ENCODE measurements around the gene MEOX2. TPM values are rescaled to one million over a fixed set of nuclear protein-coding genes. Genes with fewer than 3 reads are reported as not detected.
A peak's percentile ranks its signal among the peaks of the same experiment; 100 is the strongest.

The MEOX2 gene
- total and polyA plus RNA-seq, 4 donors = 3.0 to 103 (median 13.6) TPM

DNA sequence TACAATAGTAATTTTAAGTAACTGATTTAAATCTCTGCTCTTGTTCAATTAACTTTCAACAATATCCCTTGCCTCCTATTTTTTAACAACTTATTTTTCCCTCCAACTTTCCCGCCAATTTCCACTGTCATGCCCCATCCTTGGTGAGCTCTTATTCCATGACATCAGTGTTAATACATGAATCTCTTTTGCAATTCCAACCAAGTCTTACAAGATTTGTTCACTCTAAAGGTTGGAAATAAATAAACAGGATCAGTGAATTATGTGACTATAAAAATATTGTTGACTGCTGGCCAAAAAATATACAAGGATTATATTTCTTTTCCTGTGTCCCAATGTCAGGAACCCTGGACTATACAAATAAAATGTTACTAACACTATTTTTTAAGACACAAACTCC is 103.7 kb downstream of the MEOX2 start:
- TF ChIP-seq, protein P1, sequence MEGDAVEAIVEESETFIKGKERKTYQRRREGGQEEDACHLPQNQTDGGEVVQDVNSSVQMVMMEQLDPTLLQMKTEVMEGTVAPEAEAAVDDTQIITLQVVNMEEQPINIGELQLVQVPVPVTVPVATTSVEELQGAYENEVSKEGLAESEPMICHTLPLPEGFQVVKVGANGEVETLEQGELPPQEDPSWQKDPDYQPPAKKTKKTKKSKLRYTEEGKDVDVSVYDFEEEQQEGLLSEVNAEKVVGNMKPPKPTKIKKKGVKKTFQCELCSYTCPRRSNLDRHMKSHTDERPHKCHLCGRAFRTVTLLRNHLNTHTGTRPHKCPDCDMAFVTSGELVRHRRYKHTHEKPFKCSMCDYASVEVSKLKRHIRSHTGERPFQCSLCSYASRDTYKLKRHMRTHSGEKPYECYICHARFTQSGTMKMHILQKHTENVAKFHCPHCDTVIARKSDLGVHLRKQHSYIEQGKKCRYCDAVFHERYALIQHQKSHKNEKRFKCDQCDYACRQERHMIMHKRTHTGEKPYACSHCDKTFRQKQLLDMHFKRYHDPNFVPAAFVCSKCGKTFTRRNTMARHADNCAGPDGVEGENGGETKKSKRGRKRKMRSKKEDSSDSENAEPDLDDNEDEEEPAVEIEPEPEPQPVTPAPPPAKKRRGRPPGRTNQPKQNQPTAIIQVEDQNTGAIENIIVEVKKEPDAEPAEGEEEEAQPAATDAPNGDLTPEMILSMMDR (IDR thresholded peaks at IDR 0.05; ENCODE audit: control extremely low read depth, extremely low read depth) = no peak
- no peak overlapping the region for H3K9ac ChIP-seq (ENCODE audit: insufficient read depth in 1 of 2, low read length in 2 of 2)
- no peaks in the 10 kb centered on the region for H3K36me3 ChIP-seq (ENCODE audit: control insufficient read depth in 4 of 4, insufficient read depth in 4 of 4, low read length in 4 of 4)
- DNase-seq (peak in 1 of 3 donors; percentile 32), ATAC-seq (ENCODE audit: insufficient read depth, low FRiP score) (no peak)
- no peaks in the 10 kb centered on the region for H3K27me3 ChIP-seq (ENCODE audit: control insufficient read depth in 3 of 3, insufficient read depth in 3 of 3, low read length in 2 of 3)
- H3K4me1 ChIP-seq (ENCODE audit: control insufficient read depth in 5 of 5, insufficient read depth in 5 of 5, low read length in 5 of 5) = peaks cover 0 to 5% (median 0%) of the 10 kb centered on the region in 5 donors
- 83 to 94% methylated on average over 1 of the region's 1 CpG for WGBS, 2 donors
- H3K4me3 ChIP-seq = no peak overlapping the region
- peaks cover 0 to 5% (median 2%) of the 10 kb centered on the region in 4 donors for H3K9me3 ChIP-seq (ENCODE audit: control insufficient read depth in 4 of 4, insufficient read depth in 3 of 4, low read length in 3 of 4)
- no peak overlapping the region for H3K27ac ChIP-seq (ENCODE audit: low read depth in 1 of 2, low read length in 1 of 2)

DNA sequence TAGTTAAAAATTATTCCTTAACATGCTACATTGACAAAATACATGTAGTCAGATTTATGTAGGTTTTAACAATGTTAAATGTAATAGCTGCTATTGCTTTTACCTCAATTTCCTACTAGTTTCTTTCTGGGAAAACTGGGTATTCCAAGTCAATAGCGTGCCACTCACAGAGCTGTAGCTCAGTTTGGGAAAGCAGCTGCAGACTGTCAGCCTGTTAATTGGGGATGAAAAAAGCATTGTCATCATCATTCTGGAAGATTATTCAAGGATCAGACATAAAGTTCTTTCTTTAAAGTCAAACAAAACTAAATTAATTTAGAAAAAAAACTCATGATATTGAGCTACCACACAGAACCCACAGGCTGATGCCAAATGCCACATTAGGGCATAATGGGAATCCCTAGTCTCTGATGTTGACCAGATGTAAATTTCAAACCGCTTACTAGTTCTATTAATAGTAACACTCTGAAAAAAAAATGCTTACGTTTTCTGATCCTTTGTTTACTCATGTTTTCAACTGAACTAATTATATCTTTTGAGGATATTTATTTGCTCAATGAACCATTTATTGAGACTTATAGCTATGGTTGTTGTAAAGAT is 105.0 kb downstream of the MEOX2 start:
- peaks cover 0 to 5% (median 0%) of the 10 kb centered on the region in 5 donors for H3K4me1 ChIP-seq (ENCODE audit: control insufficient read depth in 5 of 5, insufficient read depth in 5 of 5, low read length in 5 of 5)

DNA sequence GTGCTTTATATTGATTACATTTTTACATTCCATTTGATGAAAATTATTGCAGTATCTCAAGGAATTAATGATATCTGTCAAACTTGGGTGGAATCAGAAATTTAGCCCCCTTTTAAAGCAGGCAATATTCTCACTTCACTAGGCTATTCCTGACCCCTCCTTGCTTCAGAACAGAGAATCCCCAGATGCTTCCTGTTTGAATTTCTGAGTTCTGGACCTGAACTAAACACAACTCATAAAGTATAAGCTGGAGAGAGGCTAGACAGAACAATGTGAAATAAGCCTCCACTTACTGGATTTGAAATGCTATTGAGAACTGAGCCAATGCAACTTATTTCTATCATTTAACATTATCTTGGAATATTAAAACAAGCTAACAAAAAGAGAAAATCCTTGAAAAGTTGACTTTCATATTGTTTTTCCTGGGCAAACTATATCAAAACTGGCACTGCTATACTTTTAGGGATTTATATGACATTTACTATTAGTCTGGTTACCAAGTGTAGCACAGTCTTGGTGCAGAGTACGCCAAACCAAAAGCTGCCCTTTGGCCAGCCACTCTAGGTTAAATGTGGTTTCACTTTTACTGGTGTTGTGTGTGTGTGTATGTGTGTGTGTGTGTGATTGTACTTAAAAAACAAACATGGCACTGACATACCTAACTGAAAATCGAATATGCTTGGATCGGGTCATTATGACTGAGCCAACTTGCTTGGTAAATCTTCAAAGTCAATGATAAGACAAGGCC is 105.7 kb downstream of the MEOX2 start:
- H3K9me3 ChIP-seq (ENCODE audit: control insufficient read depth in 4 of 4, insufficient read depth in 3 of 4, low read length in 3 of 4) = peaks cover 0 to 5% (median 2%) of the 10 kb centered on the region in 4 donors
- WGBS, 2 donors = 78 to 90% methylated on average over 3 of the region's 3 CpGs
- DNase-seq = no peak
- no peak overlapping the region for H3K4me3 ChIP-seq
- H3K36me3 ChIP-seq (ENCODE audit: control insufficient read depth in 4 of 4, insufficient read depth in 4 of 4, low read length in 4 of 4) = no peaks in the 10 kb centered on the region
- TF ChIP-seq, protein P1 (IDR thresholded peaks at IDR 0.05; ENCODE audit: control extremely low read depth, extremely low read depth) = no peak
- H3K4me1 ChIP-seq (ENCODE audit: control insufficient read depth in 5 of 5, insufficient read depth in 5 of 5, low read length in 5 of 5) = peaks cover 0 to 5% (median 0%) of the 10 kb centered on the region in 5 donors
- no peaks in the 10 kb centered on the region for H3K27me3 ChIP-seq (ENCODE audit: control insufficient read depth in 3 of 3, insufficient read depth in 3 of 3, low read length in 2 of 3)
- no peak for ATAC-seq (ENCODE audit: insufficient read depth, low FRiP score)
- H3K9ac ChIP-seq (ENCODE audit: insufficient read depth in 1 of 2, low read length in 2 of 2) = no peak overlapping the region
- no peak overlapping the region for H3K27ac ChIP-seq (ENCODE audit: low read depth in 1 of 2, low read length in 1 of 2)

More for the DNA sequence above, 105.0 kb downstream of the MEOX2 start:
- DNase-seq = peak in 2 of 3 donors; percentile 28 to 36
- ATAC-seq (ENCODE audit: insufficient read depth, low FRiP score) = no peak
- H3K27ac ChIP-seq (ENCODE audit: low read depth in 1 of 2, low read length in 1 of 2) = no peak overlapping the region
- TF ChIP-seq, protein P1 (IDR thresholded peaks at IDR 0.05; ENCODE audit: control extremely low read depth, extremely low read depth) = no peak
- H3K9ac ChIP-seq (ENCODE audit: insufficient read depth in 1 of 2, low read length in 2 of 2) = no peak overlapping the region
- no peaks in the 10 kb centered on the region for H3K27me3 ChIP-seq (ENCODE audit: control insufficient read depth in 3 of 3, insufficient read depth in 3 of 3, low read length in 2 of 3)
- whole genome bisulfite sequencing, 2 donors = 60 to 84% methylated on average over 3 of the region's 3 CpGs
- H3K4me3 ChIP-seq = no peak overlapping the region
- H3K9me3 ChIP-seq (ENCODE audit: control insufficient read depth in 4 of 4, insufficient read depth in 3 of 4, low read length in 3 of 4) = peaks cover 0 to 5% (median 2%) of the 10 kb centered on the region in 4 donors
- no peaks in the 10 kb centered on the region for H3K36me3 ChIP-seq (ENCODE audit: control insufficient read depth in 4 of 4, insufficient read depth in 4 of 4, low read length in 4 of 4)

Data from lung (tissue), 12 donors.